BLaER1 treated with 17β-estradiol and CSF1 and Interleukin-3, amounts not matched to agents 10 nM and 100 nM (cell line): ENCODE results near the gene MAN2A1.

ENCODE experiments used
- H3K27ac ChIP-seq, 11 experiments: shearing (Covaris generic); formaldehyde crosslinking; 2 replicates each; pipeline ENCODE4 v1.8.1; 2022
- H3K27me3 ChIP-seq, 11 experiments: shearing (Covaris generic); formaldehyde crosslinking; 2 replicates each; pipeline ENCODE4 v1.8.1; 2022
- H3K36me3 ChIP-seq, 11 experiments: shearing (Covaris generic); formaldehyde crosslinking; 2 replicates each; pipeline ENCODE4 v1.8.1; 2022
- H3K4me1 ChIP-seq, 10 experiments: shearing (Covaris generic); formaldehyde crosslinking; 2 replicates each; pipeline ENCODE4 v1.8.1; 2022
- H3K4me2 ChIP-seq, 11 experiments: shearing (Covaris generic); formaldehyde crosslinking; 2 replicates each; pipeline ENCODE4 v1.8.1; 2022
- H3K4me3 ChIP-seq, 10 experiments: shearing (Covaris generic); formaldehyde crosslinking; 2 replicates each; pipeline ENCODE4 v1.8.1; 2022
- H3K9ac ChIP-seq, 11 experiments: shearing (Covaris generic); formaldehyde crosslinking; 2 replicates each; pipeline ENCODE4 v1.8.1; 2022
- H3K9me3 ChIP-seq, 11 experiments: shearing (Covaris generic); formaldehyde crosslinking; replicated peaks in 1 of 11; 2 replicates each; pipeline ENCODE4 v1.8.1; 2022
- H4K20me1 ChIP-seq, 11 experiments: shearing (Covaris generic); formaldehyde crosslinking; 2 replicates each; pipeline ENCODE4 v1.8.1; 2022
- Cebpa-rat ChIP-seq, 11 experiments: shearing (Covaris generic); IDR thresholded peaks; 2 replicates each; pipeline ENCODE4 v1.8.1; 2022

Gene MAN2A1

DNA sequence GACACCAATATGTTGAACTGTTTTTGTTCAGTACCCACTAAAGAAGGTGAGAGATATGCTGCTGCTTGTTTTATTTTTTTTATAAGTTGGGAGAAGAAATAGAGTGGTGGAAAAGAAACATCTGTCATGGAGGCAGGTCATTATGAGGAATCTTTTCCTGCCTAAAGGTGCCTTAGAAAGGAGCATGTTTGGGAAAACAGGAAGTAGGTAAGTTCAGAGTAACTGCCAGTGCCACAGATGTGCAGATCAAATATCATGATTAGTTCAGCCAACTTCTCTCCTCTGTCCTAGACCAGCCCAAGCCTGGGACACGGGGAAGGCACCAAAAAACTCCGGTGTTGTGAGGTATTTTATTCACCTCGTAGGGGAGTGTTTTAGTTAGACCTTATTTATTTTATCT is 144.2 kb downstream of the MAN2A1 start:
- Histone ChIP-seq H3K36me3 (peaks cover 49 to 95% (median 66%) of the 10 kb centered on the region in 11 experiments), H3K4me1 (peaks cover 0 to 8% (median 0%) of the 10 kb centered on the region in 10 experiments; a peak in 1 of 20 replicates), H3K4me2 (no peak overlapping the region), H3K27me3 (no peaks in the 10 kb centered on the region), H3K4me3 (no peak overlapping the region), H3K9me3 (peaks cover 8 to 27% (median 14%) of the 10 kb centered on the region in 11 experiments; a peak in 19 of 22 replicates), H4K20me1 (no peaks in the 10 kb centered on the region), H3K27ac (no peak overlapping the region), H3K9ac (no peak overlapping the region)
- TF ChIP-seq Cebpa-rat (IDR thresholded peaks at IDR 0.05), result no peak

DNA sequence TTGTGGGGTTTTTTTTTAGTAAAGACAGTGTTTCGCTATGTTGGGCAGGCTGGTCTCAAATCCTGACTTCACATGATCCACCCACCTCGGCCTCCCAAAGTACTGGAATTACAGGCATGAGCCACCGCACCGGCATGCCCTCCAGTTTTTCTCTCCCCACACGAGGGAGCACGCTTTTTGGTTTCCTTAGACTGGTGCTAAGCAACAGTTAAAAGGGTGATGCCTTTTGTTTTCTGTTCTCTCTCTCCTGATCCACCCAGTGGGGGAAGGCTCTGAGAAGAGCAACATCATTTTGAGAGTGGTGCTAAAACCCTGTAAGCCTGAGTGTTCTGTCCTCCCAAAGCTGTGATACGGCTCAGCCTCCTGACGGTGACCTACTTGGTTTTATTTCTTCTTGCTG is 146.6 kb downstream of the MAN2A1 start:
- no peak overlapping the region for H3K27ac ChIP-seq
- H3K27me3 ChIP-seq, result no peaks in the 10 kb centered on the region
- H3K4me2 ChIP-seq, result no peak overlapping the region
- TF ChIP-seq Cebpa-rat (IDR thresholded peaks at IDR 0.05), result no peak
- H3K9ac ChIP-seq, result no peak overlapping the region
- H3K9me3 ChIP-seq, result peaks cover 8 to 19% (median 11%) of the 10 kb centered on the region in 11 experiments; a peak in 18 of 22 replicates
- H4K20me1 ChIP-seq, result no peaks in the 10 kb centered on the region
- peaks cover 46 to 95% (median 62%) of the 10 kb centered on the region in 11 experiments for H3K36me3 ChIP-seq
- H3K4me1 ChIP-seq, result peaks cover 0 to 2% (median 0%) of the 10 kb centered on the region in 10 experiments; a peak in 1 of 20 replicates
- no peak overlapping the region for H3K4me3 ChIP-seq

- no peak overlapping the region for H3K4me3 ChIP-seq
- H3K4me2 ChIP-seq, result no peak overlapping the region
- H3K4me1 ChIP-seq, result no peaks in the 10 kb centered on the region
- no peaks in the 10 kb centered on the region for H3K27me3 ChIP-seq
- TF ChIP-seq Cebpa-rat (IDR thresholded peaks at IDR 0.05), result peak in 2 of 11 experiments; percentile 36 to 42; a peak in 1 of 22 replicates
- H3K9ac ChIP-seq, result no peak overlapping the region
- H4K20me1 ChIP-seq, result no peaks in the 10 kb centered on the region
- no peak overlapping the region for H3K27ac ChIP-seq
- H3K9me3 ChIP-seq, result peaks cover 6 to 11% (median 7%) of the 10 kb centered on the region in 11 experiments; a peak in 17 of 22 replicates
- peaks cover 52 to 96% (median 65%) of the 10 kb centered on the region in 11 experiments for H3K36me3 ChIP-seq
These were observed 147.6 kb downstream of the MAN2A1 start for GRCh38 chr5:109837231-109837861.

DNA sequence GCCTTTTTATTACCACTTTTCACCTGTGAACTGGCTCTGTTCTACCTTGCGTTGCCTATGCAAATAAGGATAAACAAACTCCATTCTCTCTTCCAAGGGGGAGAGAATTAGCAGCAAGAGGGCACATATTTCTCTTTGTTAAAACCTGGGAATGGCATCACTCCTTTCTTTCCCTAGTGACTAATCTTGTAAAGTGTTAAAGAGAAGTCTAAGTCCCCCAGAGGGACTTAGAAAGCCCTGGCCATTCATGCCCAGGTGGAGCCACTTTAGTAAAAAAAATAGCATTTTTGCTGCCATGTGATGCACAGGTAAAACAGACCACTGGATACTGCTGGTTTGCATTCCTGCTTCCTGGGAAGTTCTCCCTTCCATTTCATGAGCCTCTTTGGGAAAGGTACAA is 148.4 kb downstream of the MAN2A1 start:
- no peak overlapping the region for H3K4me2 ChIP-seq
- H3K9me3 ChIP-seq, result peaks cover 0 to 9% (median 6%) of the 10 kb centered on the region in 11 experiments; a peak in 13 of 22 replicates
- H3K4me1 ChIP-seq, result no peaks in the 10 kb centered on the region
- H3K4me3 ChIP-seq, result no peak overlapping the region
- no peaks in the 10 kb centered on the region for H4K20me1 ChIP-seq
- H3K9ac ChIP-seq, result no peak overlapping the region
- no peak for TF ChIP-seq Cebpa-rat (IDR thresholded peaks at IDR 0.05)
- H3K27me3 ChIP-seq, result no peaks in the 10 kb centered on the region
- no peak overlapping the region for H3K27ac ChIP-seq
- H3K36me3 ChIP-seq, result peaks cover 56 to 96% (median 68%) of the 10 kb centered on the region in 11 experiments

DNA sequence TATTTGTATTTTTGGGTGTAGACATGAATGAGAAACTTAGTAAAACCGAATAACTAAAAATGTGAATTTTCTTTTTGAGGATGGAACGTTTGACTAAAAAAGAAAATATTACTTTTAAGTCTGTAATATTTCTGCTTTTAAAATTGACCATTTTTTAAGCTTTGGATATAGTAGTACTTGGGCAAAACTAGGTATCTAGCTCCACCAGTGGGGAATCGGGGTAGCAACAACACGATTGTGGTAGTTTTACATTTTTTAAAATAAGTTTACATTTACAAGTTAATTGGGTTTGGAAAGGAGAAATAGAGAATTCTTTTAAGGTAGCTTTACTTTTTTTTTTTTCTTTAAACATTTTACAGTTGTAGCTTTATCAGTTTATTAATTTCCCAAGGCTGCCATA is 154.4 kb downstream of the MAN2A1 start:
- Histone ChIP-seq H3K9ac (no peak overlapping the region), H3K9me3 (peaks cover 0 to 9% (median 5%) of the 10 kb centered on the region in 11 experiments; a peak in 8 of 22 replicates), H3K4me3 (no peak overlapping the region), H3K36me3 (peaks cover 80 to 100% (median 86%) of the 10 kb centered on the region in 11 experiments), H3K27ac (no peak overlapping the region), H3K4me2 (no peak overlapping the region), H3K4me1 (peaks cover 0 to 5% (median 0%) of the 10 kb centered on the region in 10 experiments; a peak in 2 of 20 replicates), H4K20me1 (no peaks in the 10 kb centered on the region), H3K27me3 (no peaks in the 10 kb centered on the region)
- no peak for TF ChIP-seq Cebpa-rat (IDR thresholded peaks at IDR 0.05)

DNA sequence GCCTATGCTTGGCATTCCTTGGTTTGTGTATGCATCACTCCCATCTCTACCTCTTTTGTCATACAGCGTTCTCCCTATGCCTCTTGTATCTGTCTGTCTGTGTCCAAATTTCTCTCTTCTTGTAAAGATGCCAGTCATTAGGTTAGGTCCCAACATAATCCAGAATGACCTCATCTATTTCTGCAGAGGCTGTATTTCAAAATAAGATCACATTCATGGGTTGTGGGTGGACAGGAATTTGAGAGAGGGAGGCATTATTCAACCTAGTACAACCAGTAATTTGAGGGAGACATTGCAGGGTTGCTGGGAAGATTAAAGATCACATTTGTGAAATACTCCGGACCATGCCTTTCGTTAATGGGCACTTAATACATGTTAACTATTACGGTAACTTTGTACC is 155.0 kb downstream of the MAN2A1 start:
- Histone ChIP-seq H3K4me3 (no peak overlapping the region), H3K9ac (no peak overlapping the region), H3K36me3 (peaks cover 80 to 100% (median 86%) of the 10 kb centered on the region in 11 experiments), H3K27ac (no peak overlapping the region), H3K4me1 (peaks cover 0 to 5% (median 0%) of the 10 kb centered on the region in 10 experiments; a peak in 2 of 20 replicates), H3K4me2 (no peak overlapping the region), H4K20me1 (no peaks in the 10 kb centered on the region), H3K9me3 (peaks cover 0 to 9% (median 5%) of the 10 kb centered on the region in 11 experiments; a peak in 8 of 22 replicates), H3K27me3 (no peaks in the 10 kb centered on the region)
- no peak for TF ChIP-seq Cebpa-rat (IDR thresholded peaks at IDR 0.05)

- Histone ChIP-seq H3K27ac (no peak overlapping the region), H3K36me3 (peaks cover 74 to 99% (median 84%) of the 10 kb centered on the region in 11 experiments), H3K27me3 (no peaks in the 10 kb centered on the region), H3K9me3 (peaks cover 0 to 5% (median under 1%) of the 10 kb centered on the region in 11 experiments; a peak in 7 of 22 replicates), H3K4me1 (peaks cover 0 to 5% (median 0%) of the 10 kb centered on the region in 10 experiments; a peak in 2 of 20 replicates), H3K4me3 (no peak overlapping the region), H3K9ac (no peak overlapping the region), H3K4me2 (no peak overlapping the region), H4K20me1 (no peaks in the 10 kb centered on the region)
- TF ChIP-seq Cebpa-rat (IDR thresholded peaks at IDR 0.05), result no peak
These were observed 158.4 kb downstream of the MAN2A1 start for GRCh38 chr5:109848130-109848529.

- Histone ChIP-seq H3K4me1 (peaks cover 0 to 5% (median 0%) of the 10 kb centered on the region in 10 experiments; a peak in 2 of 20 replicates), H3K36me3 (peaks cover 68 to 94% (median 78%) of the 10 kb centered on the region in 11 experiments), H3K27me3 (no peaks in the 10 kb centered on the region), H3K4me3 (no peak overlapping the region), H3K9ac (no peak overlapping the region), H3K9me3 (peaks cover 0 to 5% (median 0%) of the 10 kb centered on the region in 11 experiments; a peak in 1 of 22 replicates), H4K20me1 (no peaks in the 10 kb centered on the region), H3K27ac (no peak overlapping the region), H3K4me2 (no peak overlapping the region)
- no peak for TF ChIP-seq Cebpa-rat (IDR thresholded peaks at IDR 0.05)
These were observed 159.9 kb downstream of the MAN2A1 start for GRCh38 chr5:109849478-109850088.

- TF ChIP-seq Cebpa-rat (IDR thresholded peaks at IDR 0.05), result no peak
- no peaks in the 10 kb centered on the region for H3K4me1 ChIP-seq
- H3K4me3 ChIP-seq, result no peak overlapping the region
- H3K27ac ChIP-seq, result no peak overlapping the region
- H3K27me3 ChIP-seq, result no peaks in the 10 kb centered on the region
- peaks cover 65 to 94% (median 79%) of the 10 kb centered on the region in 11 experiments for H3K36me3 ChIP-seq
- no peaks in the 10 kb centered on the region for H4K20me1 ChIP-seq
- H3K9me3 ChIP-seq, result peaks cover 0 to 5% (median 0%) of the 10 kb centered on the region in 11 experiments; a peak in 1 of 22 replicates
- H3K4me2 ChIP-seq, result no peak overlapping the region
- no peak overlapping the region for H3K9ac ChIP-seq
These were observed 162.8 kb downstream of the MAN2A1 start for GRCh38 chr5:109852371-109853155.
